ENCODE results near the gene PPIE.

PPIE gene

GRCh38 chr1:39738622-39739366, at the start of gene PPIE:
Gene PPIE, plus strand, starts transcription at chr1:39738882. Its CDS starts 19 bp downstream, at chr1:39738901.
- peak; percentile 99 for DNase-seq

- no peak for DNase-seq
Observed at GRCh38 chr1:39689214-39689613, 49.5 kb upstream of the PPIE start.

- DNase-seq = no peak
Observed at GRCh38 chr1:39689635-39690034, 49.0 kb upstream of the PPIE start.

GRCh38 chr1:39690225-39690624, 48.5 kb upstream of the PPIE start:
- no peak for DNase-seq

GRCh38 chr1:39690794-39691382, 47.8 kb upstream of the PPIE start:
- DNase-seq = no peak

- peak; percentile 89 to 92 for DNase-seq
Observed at GRCh38 chr1:39691383-39692151, 47.1 kb upstream of the PPIE start, which contains the start of gene HPCAL4. Gene HPCAL4, minus strand, starts transcription at chr1:39691433. Its CDS starts 6,830 bp downstream, at chr1:39684603.

- no peak for DNase-seq
Observed at GRCh38 chr1:39692152-39693074, 46.3 kb upstream of the PPIE start.

GRCh38 chr1:39694026-39694425, 44.7 kb upstream of the PPIE start:
- DNase-seq = no peak

GRCh38 chr1:39695016-39695415, 43.7 kb upstream of the PPIE start:
- DNase-seq = no peak

- DNase-seq = no peak
Observed at GRCh38 chr1:39696448-39696847, 42.2 kb upstream of the PPIE start.

- no peak for DNase-seq
Observed at GRCh38 chr1:39698568-39698967, 40.1 kb upstream of the PPIE start.

- no peak for DNase-seq
Observed at GRCh38 chr1:39699419-39699818, 39.3 kb upstream of the PPIE start.

- DNase-seq = no peak
Observed at GRCh38 chr1:39700348-39700747, 38.3 kb upstream of the PPIE start.

GRCh38 chr1:39701049-39701439, 37.6 kb upstream of the PPIE start:
- DNase-seq = no peak

GRCh38 chr1:39704757-39705156, 33.9 kb upstream of the PPIE start:
- no peak for DNase-seq

GRCh38 chr1:39707506-39707905, 31.2 kb upstream of the PPIE start:
- DNase-seq = no peak

- DNase-seq = no peak
Observed at GRCh38 chr1:39711104-39711965, 27.3 kb upstream of the PPIE start.

GRCh38 chr1:39711966-39712340, 26.7 kb upstream of the PPIE start:
- DNase-seq = no peak

GRCh38 chr1:39713557-39713956, 25.1 kb upstream of the PPIE start:
- DNase-seq = no peak

GRCh38 chr1:39717809-39718208, 20.9 kb upstream of the PPIE start:
- DNase-seq = no peak

- no peak for DNase-seq
Observed at GRCh38 chr1:39720094-39720999, 18.3 kb upstream of the PPIE start.

Data from activated CD4-positive, alpha-beta T cell treated with anti-CD3 and anti-CD28 coated beads, Interleukin-2, amount 50 U/mL, for 48 hours (primary cell).